ENCODE measurements around the gene ODAM.
"Not testable (repeated sequence)": the region's sequence is repeated elsewhere in the genome, so short reads cannot be mapped to it uniquely, and the experiment has no call there.

The ODAM gene

DNA sequence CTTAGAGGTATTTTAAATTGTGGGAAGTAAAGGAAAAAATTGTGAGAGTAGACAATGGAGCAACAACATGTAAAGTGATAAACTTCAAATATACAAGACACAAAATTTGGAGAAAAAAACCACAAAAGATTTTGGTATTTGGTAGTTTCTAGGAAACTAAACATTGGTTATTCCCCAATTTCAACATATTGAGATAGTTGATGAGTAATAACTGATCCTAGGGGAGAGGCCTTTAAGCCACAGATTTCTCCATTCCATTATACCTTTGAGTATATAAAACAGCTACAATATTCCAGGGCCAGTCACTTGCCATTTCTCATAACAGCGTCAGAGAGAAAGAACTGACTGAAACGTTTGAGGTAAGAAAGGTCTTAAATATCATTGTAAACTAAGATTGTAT is 30.3 kb downstream of the ODAM start, which contains the start of gene FDCSP:
Gene FDCSP (plus strand): TSS at position 301 of the 400 bp plus-strand sequence. CDS start 5,071 bp downstream, outside the sequence.
- no peak for DNase-seq

DNA sequence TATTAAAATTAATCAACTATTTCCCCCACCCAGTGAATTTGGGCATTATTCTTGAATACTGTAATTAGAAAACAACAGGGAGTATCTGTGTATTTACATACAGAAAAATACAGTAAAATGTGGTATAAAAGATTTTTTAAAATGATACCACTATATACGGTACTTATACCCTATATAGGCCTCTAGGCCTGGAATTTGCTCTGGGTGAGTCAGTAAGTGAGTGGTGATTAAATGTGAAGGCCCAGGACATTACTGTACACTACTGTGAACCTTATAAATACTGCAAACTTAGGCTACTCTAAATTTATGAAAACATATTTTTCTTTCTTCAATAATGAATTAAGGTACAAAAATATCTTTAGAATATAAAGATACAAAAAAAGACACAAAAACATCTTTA is 40.6 kb downstream of the ODAM start:
- no peak for DNase-seq

DNA sequence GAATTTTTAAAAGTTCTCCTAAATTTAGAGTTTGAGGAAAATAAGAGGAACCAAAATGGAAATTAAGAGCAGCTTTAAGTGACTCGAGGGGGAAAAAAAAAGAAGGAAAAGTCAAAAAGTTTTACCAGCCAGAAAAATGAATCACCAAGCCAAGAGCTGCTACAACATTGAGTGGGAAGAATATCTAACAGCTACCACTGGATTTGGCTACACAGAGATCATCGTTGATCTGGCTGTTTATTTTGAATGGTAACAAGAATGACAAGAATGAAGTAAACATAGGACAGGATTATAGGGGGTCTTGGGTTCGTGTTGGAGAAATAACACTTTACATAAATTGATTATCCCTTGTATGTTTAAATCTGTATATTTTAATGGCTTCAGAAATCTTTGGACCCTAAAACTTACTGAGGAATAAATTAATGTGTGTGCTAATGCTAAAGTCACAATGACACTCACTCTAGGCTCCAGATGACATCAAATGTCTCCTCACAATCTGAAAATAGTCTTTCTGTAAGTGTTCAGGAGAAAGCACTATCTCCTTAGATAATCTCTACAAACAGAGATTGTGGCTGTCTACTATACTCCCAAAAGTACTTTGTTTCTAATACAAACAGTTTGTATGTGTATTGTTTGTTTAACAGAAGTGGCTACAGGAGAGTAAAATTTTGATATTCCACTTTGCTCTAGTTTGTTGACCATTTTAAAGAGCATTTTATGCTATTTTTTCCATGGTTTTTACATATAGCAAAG is 43.8 kb downstream of the ODAM start:
- no peak for DNase-seq

DNA sequence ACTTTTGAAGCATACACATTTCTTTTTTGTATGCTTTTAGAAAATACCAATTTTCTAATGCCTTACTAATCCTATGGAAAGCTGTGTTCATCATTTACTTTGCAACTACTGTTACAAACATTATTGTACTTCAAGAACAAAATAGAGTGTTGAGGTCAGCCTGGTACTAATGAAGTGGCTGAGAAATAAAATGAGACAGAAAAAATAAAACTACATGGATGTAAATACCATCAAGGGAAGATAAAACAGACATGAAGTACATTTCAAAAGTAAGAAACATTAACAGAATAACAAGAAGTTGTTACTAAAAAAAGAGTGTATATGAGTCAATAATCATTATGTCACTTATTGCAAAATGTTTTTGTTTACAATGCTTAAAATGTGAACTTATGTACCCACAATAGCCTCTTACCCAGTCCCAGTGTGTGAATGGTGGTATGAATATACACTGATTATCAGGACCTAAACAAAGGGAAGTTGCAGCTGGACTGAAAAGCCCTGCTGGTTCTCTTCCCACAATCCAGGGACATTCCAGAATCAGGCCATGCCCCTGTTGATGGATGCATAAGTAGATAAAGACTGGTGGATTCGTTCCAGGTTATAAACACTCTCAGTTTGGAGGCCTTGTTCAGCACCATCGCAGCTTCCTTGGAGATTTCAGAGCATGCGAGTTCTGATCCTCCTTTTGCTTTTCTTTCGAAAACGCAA is 44.5 kb downstream of the ODAM start:
- DNase-seq, result no peak

DNA sequence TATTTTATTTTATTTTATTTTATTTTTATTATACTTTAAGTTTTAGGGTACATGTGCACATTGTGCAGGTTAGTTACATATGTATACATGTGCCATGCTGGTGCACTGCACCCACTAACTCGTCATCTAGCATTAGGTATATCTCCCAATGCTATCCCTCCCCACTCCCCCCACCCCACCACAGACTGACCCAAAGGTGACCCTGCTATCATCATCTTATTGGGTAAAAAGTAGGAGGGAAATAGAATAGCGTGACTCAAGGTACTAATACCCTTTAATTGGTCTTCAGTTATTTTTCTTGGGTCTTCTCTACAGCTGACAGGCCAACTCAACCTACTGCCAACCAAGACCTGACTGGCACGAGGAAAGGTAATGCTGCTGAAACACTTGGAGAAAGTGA is 46.8 kb downstream of the ODAM start, which contains the start of gene CSN3:
Gene CSN3 (plus strand): TSS at position 301 of the 400 bp plus-strand sequence. CDS start 2,223 bp downstream, outside the sequence.
- DNase-seq, result not testable (repeated sequence)

DNA sequence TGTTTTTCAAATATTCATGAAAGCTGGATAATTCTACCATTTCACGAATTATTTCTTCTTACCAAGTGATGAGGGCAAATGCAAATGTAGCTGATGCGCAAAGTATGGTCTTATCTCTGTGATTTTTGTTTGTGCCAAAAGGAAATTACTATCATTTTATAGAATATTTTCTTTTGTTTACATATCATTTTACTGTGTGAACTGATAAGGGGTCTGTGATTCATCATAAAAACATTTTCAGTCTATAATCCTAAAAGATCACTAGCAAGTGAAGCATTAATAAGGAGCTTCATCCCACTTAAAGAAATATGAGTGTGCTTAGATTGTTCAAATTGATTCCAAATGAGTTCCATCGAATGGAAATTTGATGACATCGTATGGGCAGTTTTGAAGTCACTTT is 47.6 kb downstream of the ODAM start:
- DNase-seq, result no peak

DNA sequence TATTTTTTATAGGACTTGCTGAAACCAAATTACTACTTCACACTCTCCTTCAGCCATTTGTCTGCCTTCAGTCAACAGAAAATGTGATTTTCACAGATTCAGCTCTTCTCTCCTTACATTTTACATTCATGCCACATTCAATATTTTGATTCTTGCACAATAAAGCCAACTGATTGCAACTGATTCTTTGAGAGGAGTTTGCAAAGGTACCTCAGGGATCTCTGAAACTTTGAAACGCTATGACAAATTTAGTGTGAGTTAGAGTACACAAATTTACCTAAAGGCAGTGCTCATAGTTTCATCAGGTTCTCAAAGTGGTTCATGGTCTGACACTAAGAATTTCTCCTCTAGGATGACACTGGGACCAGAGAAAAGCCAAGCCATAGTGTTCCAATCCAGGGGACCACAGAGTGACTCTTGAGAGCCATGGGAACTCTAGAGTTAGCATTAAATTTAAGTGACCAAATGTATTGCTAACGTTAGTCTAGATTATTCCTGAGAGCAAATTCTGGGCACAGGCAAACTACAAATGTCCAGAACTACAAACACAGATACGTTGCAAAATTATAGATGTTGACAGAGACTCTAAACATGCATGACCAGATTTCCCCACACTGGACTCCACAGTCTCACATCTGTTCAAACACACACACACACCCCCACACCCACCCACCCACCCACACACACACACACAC is 55.9 kb downstream of the ODAM start:
- DNase-seq, result no peak

DNA sequence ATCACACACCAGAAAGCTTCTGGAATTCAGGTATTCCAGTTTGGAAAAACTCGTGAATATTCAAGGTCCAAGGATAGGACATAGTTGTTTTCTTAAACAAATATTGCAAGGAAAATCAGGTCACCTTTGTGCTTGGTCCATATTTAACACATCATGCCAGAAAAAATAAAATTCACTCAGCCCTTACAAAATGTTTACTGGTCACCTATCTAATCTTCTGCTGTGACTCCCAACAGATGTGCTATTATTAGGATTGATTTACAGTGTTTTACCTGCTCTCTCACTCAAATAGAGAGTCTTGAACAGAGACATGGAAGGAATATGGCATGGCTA is 56.4 kb downstream of the ODAM start:
- DNase-seq, result no peak
